ENCODE data around the gene NKAIN4.
"Not testable (repeated sequence)": the region's sequence is repeated elsewhere in the genome, so short reads cannot be mapped to it uniquely, and the experiment has no call there.

Gene NKAIN4

DNA sequence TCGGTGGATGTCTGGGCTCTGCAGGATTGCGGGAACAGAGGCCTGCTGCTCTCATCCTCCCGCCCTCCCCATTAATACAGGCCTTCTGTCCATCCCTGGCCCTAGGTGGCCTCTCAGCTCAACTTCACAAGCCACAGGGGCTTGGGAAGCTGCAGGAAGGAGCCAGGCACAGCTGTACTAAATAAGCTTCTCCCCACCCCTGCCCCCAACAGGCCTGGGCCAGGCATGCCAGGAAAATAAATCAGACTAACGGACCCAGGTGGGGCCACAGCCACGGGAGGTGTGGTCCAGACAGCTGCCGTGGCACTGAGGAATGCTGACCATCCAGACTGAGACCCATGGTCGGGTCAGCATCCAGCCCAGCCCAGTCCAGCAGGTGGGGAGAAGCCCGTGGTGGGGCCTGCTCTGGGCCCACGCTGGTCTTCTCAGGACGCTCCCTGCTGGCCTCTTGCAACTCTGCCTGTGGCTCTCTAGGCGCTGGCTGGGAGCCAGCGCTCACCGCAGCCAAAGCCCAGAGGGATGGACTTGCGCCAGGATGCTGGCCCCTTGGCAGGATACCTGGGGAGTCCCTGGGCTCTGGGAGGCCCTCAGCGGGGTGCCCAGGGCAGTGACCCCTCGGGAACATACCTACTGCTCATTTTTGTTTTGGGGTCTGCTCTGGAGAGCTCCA is 29.7 kb downstream of the NKAIN4 start:
- Histone ChIP-seq H3K27ac (ENCODE audit: low read depth, low read length) (no peak overlapping the region), H3K36me3 (ENCODE audit: insufficient read depth, low read length) (no peaks in the 10 kb centered on the region), H2AFZ (ENCODE audit: low read length, unreplicated experiment) (no peak overlapping the region), H3K79me2 (ENCODE audit: control insufficient read depth, insufficient read depth, low read length, unreplicated experiment) (no peaks in the 10 kb centered on the region), H3K4me1 (ENCODE audit: control insufficient read depth, insufficient read depth, low read length, unreplicated experiment) (peaks cover 4% of the 10 kb centered on the region), H3K27me3 (ENCODE audit: insufficient read depth, low read length) (no peaks in the 10 kb centered on the region), H3K4me3 (ENCODE audit: low read depth, low read length) (no peak overlapping the region)

DNA sequence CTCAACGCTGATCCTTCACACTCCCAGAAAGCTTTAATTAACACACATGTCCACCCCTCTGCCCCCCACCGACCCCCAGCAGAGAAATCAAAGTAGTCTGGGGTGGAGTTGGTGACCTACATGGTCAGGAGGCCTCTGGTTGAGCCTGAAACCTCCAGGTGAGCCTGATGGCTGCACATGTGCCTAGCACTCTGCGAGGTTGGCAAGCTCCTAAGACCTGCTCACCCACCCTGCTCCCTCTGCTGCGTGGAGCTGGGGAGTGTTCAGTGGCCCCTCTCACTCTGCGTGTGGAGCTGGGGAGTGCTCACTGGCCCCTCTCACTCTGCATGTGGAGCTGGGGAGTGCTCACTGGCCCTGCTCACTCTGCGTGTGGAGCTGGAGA is 30.4 kb downstream of the NKAIN4 start:
- Histone ChIP-seq H3K4me1 (ENCODE audit: control insufficient read depth, insufficient read depth, low read length, unreplicated experiment) (peaks cover 4% of the 10 kb centered on the region), H3K4me3 (ENCODE audit: low read depth, low read length) (no peak overlapping the region), H3K79me2 (ENCODE audit: control insufficient read depth, insufficient read depth, low read length, unreplicated experiment) (no peaks in the 10 kb centered on the region), H2AFZ (ENCODE audit: low read length, unreplicated experiment) (no peak overlapping the region), H3K27me3 (ENCODE audit: insufficient read depth, low read length) (no peaks in the 10 kb centered on the region), H3K27ac (ENCODE audit: low read depth, low read length) (no peak overlapping the region), H3K36me3 (ENCODE audit: insufficient read depth, low read length) (no peaks in the 10 kb centered on the region)

DNA sequence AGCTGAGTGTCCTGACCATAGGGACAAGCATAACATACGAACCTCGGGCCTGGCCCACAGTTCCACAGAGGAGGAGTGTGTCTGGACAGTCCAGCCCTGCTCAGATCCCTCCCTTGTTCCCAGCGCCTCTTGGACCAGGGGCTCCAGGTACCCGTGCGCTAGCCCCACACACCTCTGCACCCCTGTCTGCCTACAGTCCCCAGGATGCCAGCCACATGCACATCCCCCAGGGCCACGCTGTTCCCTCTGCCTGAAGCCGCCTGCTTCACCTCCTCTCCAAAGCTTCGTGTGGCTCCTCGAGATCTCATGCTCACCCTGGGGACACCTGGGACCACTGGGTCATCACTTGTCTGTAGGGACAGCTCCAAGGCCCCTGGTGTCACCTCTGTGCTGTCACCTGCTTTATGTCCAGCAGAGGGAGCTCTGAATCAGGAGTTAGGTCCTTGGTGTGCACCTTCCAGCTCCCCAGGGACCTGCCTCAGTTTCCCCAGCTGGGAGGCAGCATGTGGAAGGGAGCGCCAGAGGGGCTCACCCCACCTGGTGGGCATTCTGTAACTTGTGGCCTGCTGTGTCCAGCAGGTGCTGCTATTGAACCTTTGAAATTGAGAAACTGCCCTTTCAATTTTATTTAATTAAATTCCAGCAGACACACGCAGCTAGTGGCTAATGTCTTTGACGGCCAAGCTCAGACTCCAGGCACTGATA is 31.0 kb downstream of the NKAIN4 start:
- H2AFZ ChIP-seq (ENCODE audit: low read length, unreplicated experiment) = no peak overlapping the region
- no peak overlapping the region for H3K4me3 ChIP-seq (ENCODE audit: low read depth, low read length)
- no peaks in the 10 kb centered on the region for H3K36me3 ChIP-seq (ENCODE audit: insufficient read depth, low read length)
- peaks cover 4% of the 10 kb centered on the region for H3K4me1 ChIP-seq (ENCODE audit: control insufficient read depth, insufficient read depth, low read length, unreplicated experiment)
- H3K79me2 ChIP-seq (ENCODE audit: control insufficient read depth, insufficient read depth, low read length, unreplicated experiment) = no peaks in the 10 kb centered on the region
- H3K27ac ChIP-seq (ENCODE audit: low read depth, low read length) = no peak overlapping the region
- H3K27me3 ChIP-seq (ENCODE audit: insufficient read depth, low read length) = no peaks in the 10 kb centered on the region

DNA sequence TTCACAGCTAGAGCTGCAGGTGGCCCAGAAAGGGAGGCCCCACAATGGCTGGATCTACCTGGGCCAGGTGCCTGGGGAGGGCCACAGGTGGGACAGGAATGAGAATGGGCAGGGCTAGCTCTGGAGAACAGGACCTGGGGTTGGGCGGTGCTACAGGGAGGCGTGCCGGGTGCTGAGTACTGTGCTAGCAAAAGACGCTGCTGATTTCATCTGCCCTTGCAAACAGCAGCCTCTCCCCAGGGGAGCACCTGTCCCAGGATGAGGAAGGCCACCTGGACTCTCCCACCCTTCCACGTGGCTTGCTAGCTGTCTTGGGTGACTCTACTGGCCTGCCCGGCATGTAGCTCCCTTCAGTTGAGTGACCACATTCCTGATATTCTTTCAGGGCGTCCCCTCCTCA is 31.7 kb downstream of the NKAIN4 start:
- Histone ChIP-seq H3K27me3 (ENCODE audit: insufficient read depth, low read length) (no peaks in the 10 kb centered on the region), H3K27ac (ENCODE audit: low read depth, low read length) (no peak overlapping the region), H2AFZ (ENCODE audit: low read length, unreplicated experiment) (no peak overlapping the region), H3K79me2 (ENCODE audit: control insufficient read depth, insufficient read depth, low read length, unreplicated experiment) (no peaks in the 10 kb centered on the region), H3K4me3 (ENCODE audit: low read depth, low read length) (no peak overlapping the region), H3K36me3 (ENCODE audit: insufficient read depth, low read length) (no peaks in the 10 kb centered on the region), H3K4me1 (ENCODE audit: control insufficient read depth, insufficient read depth, low read length, unreplicated experiment) (peaks cover 4% of the 10 kb centered on the region)

DNA sequence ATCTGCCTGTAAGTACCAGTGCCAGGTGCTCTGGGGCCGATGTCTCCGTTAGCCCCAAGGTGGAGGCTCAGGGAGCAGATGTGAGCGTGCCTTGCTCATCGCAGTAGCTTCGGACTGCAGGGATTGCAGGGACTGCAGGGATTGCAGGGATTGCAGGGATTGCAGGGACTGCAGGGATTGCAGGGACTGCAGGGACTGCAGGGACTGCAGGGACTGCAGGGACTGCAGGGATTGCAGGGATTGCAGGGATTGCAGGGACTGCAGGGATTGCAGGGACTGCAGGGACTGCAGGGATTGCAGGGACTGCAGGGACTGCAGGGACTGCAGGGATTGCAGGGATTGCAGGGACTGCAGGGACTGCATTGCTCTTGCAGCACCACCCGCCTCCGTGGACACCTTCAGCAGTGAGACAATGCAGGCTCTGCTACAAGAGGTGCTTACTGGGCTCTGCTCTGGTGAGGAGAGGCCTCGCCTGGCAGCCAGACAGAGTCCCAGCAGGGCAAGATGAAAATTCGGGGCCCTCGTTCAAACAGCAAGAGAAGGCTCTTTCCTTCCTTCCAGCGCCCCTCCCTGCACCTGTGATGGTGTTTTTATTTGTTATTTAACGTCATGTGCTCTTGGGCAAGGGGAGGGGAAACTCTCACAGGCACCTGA is 32.7 kb downstream of the NKAIN4 start:
- H3K36me3 ChIP-seq (ENCODE audit: insufficient read depth, low read length); H3K27me3 ChIP-seq (ENCODE audit: insufficient read depth, low read length); H2AFZ ChIP-seq (ENCODE audit: low read length, unreplicated experiment); H3K4me3 ChIP-seq (ENCODE audit: low read depth, low read length); H3K4me1 ChIP-seq (ENCODE audit: control insufficient read depth, insufficient read depth, low read length, unreplicated experiment); H3K27ac ChIP-seq (ENCODE audit: low read depth, low read length); H3K79me2 ChIP-seq (ENCODE audit: control insufficient read depth, insufficient read depth, low read length, unreplicated experiment): not testable (repeated sequence)

DNA sequence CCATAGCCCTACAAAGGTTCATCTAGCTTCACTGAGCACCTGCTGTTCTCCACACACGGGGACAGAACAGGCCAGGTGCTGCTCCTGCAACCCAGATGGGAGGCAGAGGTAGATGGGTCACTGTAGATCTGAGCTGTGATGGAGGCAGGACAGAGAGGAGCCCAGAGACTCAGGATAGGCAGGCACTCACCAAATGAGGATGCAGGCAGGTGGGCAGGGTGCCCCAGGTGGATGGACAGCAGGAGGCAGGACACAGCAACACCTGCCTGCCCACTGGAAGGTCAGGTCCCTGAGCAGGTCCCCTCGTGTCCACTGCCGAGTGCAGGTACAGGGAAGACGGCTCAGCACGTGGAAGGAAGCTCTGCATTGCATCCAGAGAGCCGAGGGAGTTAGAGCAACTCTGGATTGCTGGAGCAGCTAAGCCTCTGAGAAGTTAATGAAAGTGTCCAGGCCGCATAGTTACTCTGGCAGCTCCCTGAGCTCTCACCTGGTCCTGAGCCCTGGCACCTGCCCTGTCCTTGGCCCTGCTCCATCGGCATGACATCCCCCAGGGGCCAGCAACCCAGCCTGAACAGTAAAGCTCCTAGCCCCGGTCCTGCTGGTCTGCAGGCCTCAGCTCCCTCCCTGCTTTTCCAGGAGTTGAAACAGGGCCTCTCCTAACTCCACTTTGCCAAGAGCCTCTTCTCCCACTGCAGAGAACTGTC is 33.4 kb downstream of the NKAIN4 start:
- H3K27me3 ChIP-seq (ENCODE audit: insufficient read depth, low read length) = no peaks in the 10 kb centered on the region
- H2AFZ ChIP-seq (ENCODE audit: low read length, unreplicated experiment) = no peak overlapping the region
- no peak overlapping the region for H3K4me3 ChIP-seq (ENCODE audit: low read depth, low read length)
- no peaks in the 10 kb centered on the region for H3K79me2 ChIP-seq (ENCODE audit: control insufficient read depth, insufficient read depth, low read length, unreplicated experiment)
- H3K27ac ChIP-seq (ENCODE audit: low read depth, low read length) = no peak overlapping the region
- peaks cover 8% of the 10 kb centered on the region for H3K4me1 ChIP-seq (ENCODE audit: control insufficient read depth, insufficient read depth, low read length, unreplicated experiment)
- H3K36me3 ChIP-seq (ENCODE audit: insufficient read depth, low read length) = no peaks in the 10 kb centered on the region

DNA sequence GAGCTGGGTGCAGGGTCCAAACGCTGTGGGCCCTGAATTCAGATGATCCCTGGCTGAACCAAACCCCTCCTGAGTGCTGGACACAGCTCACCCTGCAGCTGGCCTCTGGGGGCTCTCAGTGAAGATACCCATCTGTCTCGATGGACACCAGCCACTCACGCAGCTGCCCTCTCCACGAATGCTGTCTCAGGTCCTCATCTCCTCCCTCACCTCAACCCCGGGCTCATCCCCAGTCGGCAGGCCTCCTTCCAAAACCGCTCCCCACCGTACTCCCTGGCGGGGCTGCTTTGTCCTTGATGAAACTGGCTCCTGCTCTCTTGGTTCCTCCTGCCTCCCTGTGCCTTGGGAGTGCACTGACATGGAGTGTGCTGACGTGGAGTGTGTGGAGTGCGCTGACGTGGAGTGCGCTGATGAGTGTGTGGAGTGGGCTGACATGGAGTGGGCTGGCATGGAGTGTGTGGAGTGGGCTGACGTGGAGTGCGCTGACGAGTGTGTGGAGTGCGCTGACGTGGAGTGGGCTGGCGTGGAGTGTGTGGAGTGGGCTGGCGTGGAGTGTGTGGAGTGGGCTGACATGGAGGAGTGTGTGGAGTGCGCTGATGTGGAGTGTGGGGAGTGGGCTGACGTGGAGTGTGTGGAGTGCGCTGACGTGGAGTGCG is 34.3 kb downstream of the NKAIN4 start:
- no peak overlapping the region for H3K4me3 ChIP-seq (ENCODE audit: low read depth, low read length)
- peaks cover 8% of the 10 kb centered on the region for H3K79me2 ChIP-seq (ENCODE audit: control insufficient read depth, insufficient read depth, low read length, unreplicated experiment)
- no peaks in the 10 kb centered on the region for H3K27me3 ChIP-seq (ENCODE audit: insufficient read depth, low read length)
- H3K27ac ChIP-seq (ENCODE audit: low read depth, low read length) = no peak overlapping the region
- no peak overlapping the region for H2AFZ ChIP-seq (ENCODE audit: low read length, unreplicated experiment)
- no peaks in the 10 kb centered on the region for H3K36me3 ChIP-seq (ENCODE audit: insufficient read depth, low read length)
- peaks cover 7% of the 10 kb centered on the region for H3K4me1 ChIP-seq (ENCODE audit: control insufficient read depth, insufficient read depth, low read length, unreplicated experiment)

DNA sequence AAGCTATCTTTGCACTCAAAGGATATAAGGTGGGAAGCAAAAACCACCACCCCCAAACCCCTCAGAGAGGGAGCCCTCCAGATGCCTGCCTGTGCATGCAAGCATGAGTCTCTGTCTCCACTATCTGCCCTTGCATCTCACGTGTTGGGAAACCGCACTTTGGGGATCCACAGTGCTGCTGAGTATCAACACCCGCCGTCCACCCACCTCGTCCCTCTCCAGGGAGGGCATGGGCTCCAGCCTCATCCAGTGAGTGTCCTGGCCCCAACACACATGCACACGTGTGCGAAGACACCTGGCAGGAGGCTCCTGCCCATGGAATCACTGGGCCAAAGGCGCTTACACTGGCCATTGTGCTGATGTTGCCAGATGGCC is 34.8 kb downstream of the NKAIN4 start:
- Histone ChIP-seq H3K4me1 (ENCODE audit: control insufficient read depth, insufficient read depth, low read length, unreplicated experiment) (peaks cover 10% of the 10 kb centered on the region), H3K27ac (ENCODE audit: low read depth, low read length) (no peak overlapping the region), H3K36me3 (ENCODE audit: insufficient read depth, low read length) (no peaks in the 10 kb centered on the region), H3K27me3 (ENCODE audit: insufficient read depth, low read length) (no peaks in the 10 kb centered on the region), H3K4me3 (ENCODE audit: low read depth, low read length) (no peak overlapping the region), H2AFZ (ENCODE audit: low read length, unreplicated experiment) (no peak overlapping the region), H3K79me2 (ENCODE audit: control insufficient read depth, insufficient read depth, low read length, unreplicated experiment) (peaks cover 14% of the 10 kb centered on the region)

DNA sequence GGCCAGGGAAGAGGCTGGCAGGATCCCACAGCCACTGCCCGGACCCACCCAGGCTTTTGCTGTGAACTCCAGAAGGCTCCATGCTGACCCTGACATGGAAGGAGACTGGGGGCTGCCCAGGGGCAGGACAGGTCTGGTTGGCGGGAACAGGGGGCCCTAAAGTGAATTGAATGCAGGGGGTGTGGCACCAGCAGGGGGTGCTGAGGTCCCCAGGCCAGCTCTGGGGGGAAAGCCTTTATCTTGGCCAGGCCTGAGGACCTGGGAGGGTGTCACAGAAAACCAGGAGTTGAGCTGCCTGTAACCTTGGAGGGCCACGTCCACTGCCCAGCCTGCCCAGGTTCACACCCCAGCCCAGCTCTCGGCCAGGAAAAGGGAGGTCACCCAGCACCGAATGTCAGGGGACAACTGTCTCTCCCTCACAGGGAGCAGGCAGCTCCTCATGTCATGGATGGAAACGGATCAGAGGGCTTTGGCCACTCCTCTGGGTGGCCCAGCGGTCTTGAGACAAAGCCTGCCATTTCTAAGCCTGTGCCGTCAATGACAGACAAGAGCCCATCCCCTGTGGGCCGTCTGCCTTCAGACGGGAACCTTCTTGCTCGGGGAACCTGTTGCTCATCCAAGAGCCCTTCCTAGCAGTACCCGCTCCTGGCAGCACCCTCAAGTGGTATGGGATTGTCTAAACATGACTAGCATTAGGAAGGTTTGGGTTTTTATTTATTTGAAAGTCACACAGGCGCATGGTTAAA is 35.4 kb downstream of the NKAIN4 start:
- H3K36me3 ChIP-seq (ENCODE audit: insufficient read depth, low read length) = peaks cover 5% of the 10 kb centered on the region
- H3K79me2 ChIP-seq (ENCODE audit: control insufficient read depth, insufficient read depth, low read length, unreplicated experiment) = peaks cover 20% of the 10 kb centered on the region

DNA sequence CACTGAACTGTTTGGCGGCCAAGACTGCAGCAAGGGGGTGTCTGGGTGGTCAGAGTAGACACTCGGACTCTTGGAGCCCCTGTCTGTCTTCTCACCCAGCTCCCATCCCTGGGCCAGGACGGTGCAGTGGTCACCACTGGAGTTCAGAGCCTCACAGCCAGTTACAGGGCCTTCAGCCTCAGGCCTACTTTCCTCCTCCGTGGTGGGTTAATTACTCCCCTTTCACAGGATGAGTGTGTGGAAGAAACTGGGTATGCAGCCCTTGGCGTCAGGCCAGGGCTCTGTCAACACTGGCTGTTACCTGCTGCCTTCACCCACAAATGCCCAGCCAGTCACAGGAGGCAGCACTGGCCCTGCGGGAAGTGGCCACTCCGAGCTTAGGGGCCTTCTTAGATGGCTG is 36.6 kb downstream of the NKAIN4 start:
- H2AFZ ChIP-seq (ENCODE audit: low read length, unreplicated experiment) = no peak overlapping the region
- H3K4me1 ChIP-seq (ENCODE audit: control insufficient read depth, insufficient read depth, low read length, unreplicated experiment) = peaks cover 19% of the 10 kb centered on the region
- no peak overlapping the region for H3K27ac ChIP-seq (ENCODE audit: low read depth, low read length)
- H3K79me2 ChIP-seq (ENCODE audit: control insufficient read depth, insufficient read depth, low read length, unreplicated experiment) = peaks cover 31% of the 10 kb centered on the region
- H3K4me3 ChIP-seq (ENCODE audit: low read depth, low read length) = no peak overlapping the region
- H3K27me3 ChIP-seq (ENCODE audit: insufficient read depth, low read length) = no peaks in the 10 kb centered on the region
- peaks cover 11% of the 10 kb centered on the region for H3K36me3 ChIP-seq (ENCODE audit: insufficient read depth, low read length)

More for the DNA sequence above, 35.4 kb downstream of the NKAIN4 start:
- Histone ChIP-seq H3K27ac (ENCODE audit: low read depth, low read length) (no peak overlapping the region), H3K27me3 (ENCODE audit: insufficient read depth, low read length) (no peaks in the 10 kb centered on the region), H2AFZ (ENCODE audit: low read length, unreplicated experiment) (no peak overlapping the region), H3K4me3 (ENCODE audit: low read depth, low read length) (no peak overlapping the region), H3K4me1 (ENCODE audit: control insufficient read depth, insufficient read depth, low read length, unreplicated experiment) (peaks cover 15% of the 10 kb centered on the region)

Measured in ACC112 (cell line).